MCF 10A (cell line): ENCODE measurements around the gene NOS2. TPM values are rescaled to one million over a fixed set of nuclear protein-coding genes. Genes with fewer than 3 reads are reported as not detected.
"Not testable (repeated sequence)": the region's sequence is repeated elsewhere in the genome, so short reads cannot be mapped to it uniquely, and the experiment has no call there.

Source experiments
- BruUV-seq: library from RNA; stranded (reverse); fragments of 400-500 nt; replicated peaks from 2 replicates; lab custom pipeline; 2021; lab: Mats Ljungman, UMichigan
- CTCF ChIA-PET: fragments of 300-600 bp; sonication (Branson Sonifier 250); formaldehyde crosslinking; extraction: SDS; loops from one replicate; lab custom pipeline; 2021; ENCODE audit warnings: antibody characterized with exemption, inconsistent platforms; lab: Yijun Ruan, JAX
- POLR2A ChIA-PET: fragments of 300-600, 350-650 bp; sonication (Branson Sonifier 250); formaldehyde crosslinking; extraction: SDS; loops from one replicate; lab custom pipeline; 2020; ENCODE audit warnings: antibody characterized with exemption, inconsistent platforms; lab: Yijun Ruan, JAX
- DNase-seq: peaks from one replicate; pipeline ENCODE4 v3.0.0-alpha.2; 2018; ENCODE audit not compliant: unreplicated experiment
- H3K27ac Mint-ChIP-seq: one replicate; pipeline ENCODE4 v1.8.0; 2022; ENCODE audit warnings: mild to moderate bottlenecking, low read depth, mixed read lengths; ENCODE audit not compliant: unreplicated experiment
- H3K27me3 Mint-ChIP-seq: one replicate; pipeline ENCODE4 v1.8.0; 2022; ENCODE audit warnings: mixed read lengths; ENCODE audit not compliant: insufficient read depth, unreplicated experiment
- H3K36me3 Mint-ChIP-seq: one replicate; pipeline ENCODE4 v1.8.0; 2022; ENCODE audit warnings: mild to moderate bottlenecking, moderate library complexity, mixed read lengths; ENCODE audit not compliant: insufficient read depth, unreplicated experiment
- H3K4me1 Mint-ChIP-seq: one replicate; pipeline ENCODE4 v1.8.0; 2022; ENCODE audit warnings: mixed read lengths; ENCODE audit not compliant: insufficient read depth, unreplicated experiment
- H3K4me3 Mint-ChIP-seq: one replicate; pipeline ENCODE4 v1.8.0; 2022; ENCODE audit warnings: mild to moderate bottlenecking, moderate library complexity, mixed read lengths; ENCODE audit not compliant: unreplicated experiment
- H3K9me3 Mint-ChIP-seq: one replicate; pipeline ENCODE4 v1.8.0; 2022; ENCODE audit warnings: mixed read lengths; ENCODE audit not compliant: unreplicated experiment
- CTCF ChIP-seq: fragments of 200-600 bp; IDR thresholded peaks from one replicate; pipeline ENCODE4 v1.8.0; 2022; ENCODE audit warnings: antibody characterized with exemption, mild to moderate bottlenecking; ENCODE audit not compliant: unreplicated experiment
- intact Hi-C: fragments of 100-400 bp; cut with micrococcal nuclease; formaldehyde crosslinking; loops from 2 replicates; pipeline ENCODE4 v1.14.1; 2022
- total RNA-seq: library from RNA; stranded (reverse); gene quantifications from 2 replicates; pipeline ENCODE4 v1.2.3, GENCODE V29; 2022

The NOS2 gene
- total RNA-seq, 1 experiment from 2014 or later, result not detected

- no peak for TF ChIP-seq CTCF
- Mint-ChIP-seq H3K4me1 (no peaks in the 10 kb centered on the region), H3K9me3 (no peaks in the 10 kb centered on the region), H3K4me3 (no peak overlapping the region), H3K27me3 (no peaks in the 10 kb centered on the region), H3K36me3 (no peaks in the 10 kb centered on the region), H3K27ac (no peak overlapping the region)
- DNase-seq, result no peak
- ChIA-PET POLR2A (no interaction called here), CTCF (interaction anchor here (1.0 to 2.2 kb wide), 3 partner anchors 13 to 92 kb away, joined by 6 to 10 read pairs (median 6); no protein-coding TSS in a partner anchor)
- no TSS peak for BruUV-seq
- intact Hi-C loops, result no loop called here
Measured at GRCh38 chr17:27743281-27743885, 56.9 kb downstream of the NOS2 start.

GRCh38 chr17:27741971-27742575, 58.3 kb downstream of the NOS2 start:
- ChIA-PET POLR2A (no interaction called here), CTCF (interaction anchor here (0.6 to 2.1 kb wide), 7 partner anchors 12 to 139 kb away, joined by 3 to 10 read pairs (median 3); no protein-coding TSS in a partner anchor)
- H3K4me1 Mint-ChIP-seq, result no peaks in the 10 kb centered on the region
- no peaks in the 10 kb centered on the region for H3K36me3 Mint-ChIP-seq
- DNase-seq, result no peak
- no TSS peak for BruUV-seq
- no peak overlapping the region for H3K27ac Mint-ChIP-seq
- TF ChIP-seq CTCF, result no peak
- H3K9me3 Mint-ChIP-seq, result no peaks in the 10 kb centered on the region
- peaks cover 11% of the 10 kb centered on the region for H3K27me3 Mint-ChIP-seq
- intact Hi-C loops, result no loop called here
- no peak overlapping the region for H3K4me3 Mint-ChIP-seq

- Mint-ChIP-seq H3K9me3 (no peaks in the 10 kb centered on the region), H3K4me1 (no peaks in the 10 kb centered on the region), H3K27ac (no peak overlapping the region), H3K27me3 (peaks cover 14% of the 10 kb centered on the region), H3K36me3 (no peaks in the 10 kb centered on the region), H3K4me3 (no peak overlapping the region)
- ChIA-PET CTCF (interaction anchor here (0.6 to 2.1 kb wide), 4 partner anchors 15 to 138 kb away, joined by 3 to 10 read pairs (median 4); no protein-coding TSS in a partner anchor), POLR2A (interaction anchor here (0.6 to 1.1 kb wide), 2 partner anchors 12 to 177 kb away, joined by 3 to 4 read pairs; no protein-coding TSS in a partner anchor)
- BruUV-seq, result no TSS peak
- DNase-seq, result peak; percentile 5
- no peak for TF ChIP-seq CTCF
- intact Hi-C loops, result no loop called here
Measured at GRCh38 chr17:27741361-27741861, 58.9 kb downstream of the NOS2 start.

- CTCF ChIA-PET, result interaction anchor here (0.6 to 2.1 kb wide), 3 partner anchors 15 to 86 kb away, joined by 3 to 10 read pairs (median 3); no protein-coding TSS in a partner anchor
- peaks cover 21% of the 10 kb centered on the region for H3K27me3 Mint-ChIP-seq
- intact Hi-C loops, H3K4me1 Mint-ChIP-seq, H3K27ac Mint-ChIP-seq, BruUV-seq, H3K4me3 Mint-ChIP-seq, H3K9me3 Mint-ChIP-seq, DNase-seq, H3K36me3 Mint-ChIP-seq: not testable (repeated sequence)
- POLR2A ChIA-PET, result interaction anchor here (1.1 to 1.2 kb wide), 2 partner anchors 11 to 14 kb away, joined by 3 read pairs; no protein-coding TSS in a partner anchor
Measured at GRCh38 chr17:27740541-27740940, 59.8 kb downstream of the NOS2 start.
